Measurements from ENCODE around the gene ZBTB49. TPM values are rescaled to one million over a fixed set of nuclear protein-coding genes. Genes with fewer than 3 reads are reported as not detected.

ZBTB49 gene
- total RNA-seq, 1 experiment from 2014 or later: 5.6 TPM

DNA sequence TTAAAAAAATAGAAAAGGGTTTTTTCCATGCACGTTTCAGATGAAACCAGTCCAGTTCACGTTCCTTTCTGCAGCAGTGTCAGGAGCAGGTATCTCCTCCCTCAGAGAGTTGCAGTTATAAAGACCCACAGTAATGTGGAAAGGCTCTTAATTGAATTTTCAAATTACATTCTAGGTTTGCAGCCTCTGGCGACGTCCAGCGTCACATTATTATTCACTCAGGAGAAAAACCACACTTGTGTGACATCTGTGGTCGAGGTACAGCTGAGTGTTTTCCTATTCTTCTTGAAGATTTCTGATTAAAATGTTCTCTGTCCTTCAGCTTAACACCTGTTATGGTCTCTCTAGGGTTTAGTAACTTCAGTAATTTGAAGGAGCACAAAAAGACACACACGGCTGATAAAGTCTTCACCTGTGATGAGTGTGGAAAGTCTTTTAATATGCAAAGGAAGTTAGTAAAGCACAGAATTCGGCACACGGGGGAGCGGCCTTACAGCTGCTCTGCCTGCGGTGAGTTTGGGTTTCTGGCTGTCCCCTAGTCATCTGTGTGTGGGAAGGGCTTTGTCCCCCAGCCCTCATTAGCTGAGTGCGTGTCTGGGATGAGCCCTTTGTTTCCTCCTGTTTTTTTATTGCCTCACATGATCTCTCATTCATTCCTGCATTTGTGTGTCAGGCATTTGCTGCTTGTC lies 25.6 kb downstream of the ZBTB49 start:
- no peak for TF ChIP-seq NR2C2 (CRISPR knock-in tag; IDR thresholded peaks at IDR 0.05)
- TF ChIP-seq TEAD4 (CRISPR knock-in tag; IDR thresholded peaks at IDR 0.05): no peak
- no peak for TF ChIP-seq CBFB (CRISPR knock-in tag; IDR thresholded peaks at IDR 0.05; ENCODE audit: low read depth)
- TF ChIP-seq IRF2 (CRISPR knock-in tag; IDR thresholded peaks at IDR 0.05; ENCODE audit: borderline replicate concordance, low read depth): no peak
- TF ChIP-seq NR1H2 (CRISPR knock-in tag; IDR thresholded peaks at IDR 0.05): no peak
- no peak for TF ChIP-seq ZNF423 (CRISPR knock-in tag; IDR thresholded peaks at IDR 0.05)
- no peak for TF ChIP-seq KAT7 (CRISPR knock-in tag; IDR thresholded peaks at IDR 0.05; ENCODE audit: borderline replicate concordance)
- no peak for TF ChIP-seq CREM (CRISPR knock-in tag; IDR thresholded peaks at IDR 0.05)
- no peak for TF ChIP-seq ETV6 (CRISPR knock-in tag; IDR thresholded peaks at IDR 0.05)
- no peak for TF ChIP-seq ZNF219 (CRISPR knock-in tag; IDR thresholded peaks at IDR 0.05; ENCODE audit: borderline replicate concordance)
- Mint-ChIP-seq H3K36me3 (peaks cover 10% of the 10 kb centered on the region), H3K4me1 (peaks cover 12% of the 10 kb centered on the region), H3K27me3 (ENCODE audit: low read depth) (no peaks in the 10 kb centered on the region), H3K9me3 (no peaks in the 10 kb centered on the region), H3K27ac (peak overlapping the region; percentile 32; the same call in 1 of the 2 replicates), H3K4me3 (no peak overlapping the region)
- ChIA-PET POLR2A (no interaction called here), CTCF (interaction anchor here (3.5 kb wide), 1 partner anchor 12 kb away, joined by 14 read pairs; no protein-coding TSS in a partner anchor)
- no peak; the same call in 1 of the 2 replicates for ATAC-seq
- DNase-seq (ENCODE audit: low spot score): no peak

DNA sequence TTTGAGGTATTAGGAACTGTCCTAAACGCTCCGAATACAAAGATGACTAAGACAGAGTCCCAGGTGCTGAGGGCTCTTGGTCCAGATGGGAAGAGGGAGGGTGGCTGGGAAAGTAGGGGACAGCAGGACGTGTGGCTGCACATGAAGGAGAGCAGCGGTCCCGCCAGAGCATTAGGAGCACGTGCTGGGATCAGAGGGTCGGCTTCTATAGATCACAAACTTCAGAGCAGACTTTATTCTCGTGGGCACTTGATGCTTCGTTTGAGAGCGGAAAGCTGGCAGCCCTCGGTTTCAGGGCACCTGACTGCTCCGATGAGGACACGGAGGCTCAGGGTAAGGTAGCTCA lies 26.1 kb downstream of the ZBTB49 start:
- ChIA-PET POLR2A (no interaction called here), CTCF (interaction anchor here (3.5 kb wide), 1 partner anchor 12 kb away, joined by 14 read pairs; no protein-coding TSS in a partner anchor)
- H3K9me3 Mint-ChIP-seq: no peaks in the 10 kb centered on the region
- H3K4me1 Mint-ChIP-seq: peaks cover 12% of the 10 kb centered on the region
- H3K27ac Mint-ChIP-seq: peak overlapping the region; percentile 32
- no peak for DNase-seq (ENCODE audit: low spot score)
- H3K4me3 Mint-ChIP-seq: no peak overlapping the region
- H3K27me3 Mint-ChIP-seq (ENCODE audit: low read depth): no peaks in the 10 kb centered on the region
- no peak for TF ChIP-seq CREM (CRISPR knock-in tag; IDR thresholded peaks at IDR 0.05)
- TF ChIP-seq NFYB (CRISPR knock-in tag; conservative IDR thresholded peaks at IDR 0.05; ENCODE audit: low read depth): no peak
- TF ChIP-seq STAT6 (CRISPR knock-in tag; conservative IDR thresholded peaks at IDR 0.05; ENCODE audit: low read depth): no peak
- no peak for TF ChIP-seq SOX15 (CRISPR knock-in tag; IDR thresholded peaks at IDR 0.05)
- TF ChIP-seq, protein P1, sequence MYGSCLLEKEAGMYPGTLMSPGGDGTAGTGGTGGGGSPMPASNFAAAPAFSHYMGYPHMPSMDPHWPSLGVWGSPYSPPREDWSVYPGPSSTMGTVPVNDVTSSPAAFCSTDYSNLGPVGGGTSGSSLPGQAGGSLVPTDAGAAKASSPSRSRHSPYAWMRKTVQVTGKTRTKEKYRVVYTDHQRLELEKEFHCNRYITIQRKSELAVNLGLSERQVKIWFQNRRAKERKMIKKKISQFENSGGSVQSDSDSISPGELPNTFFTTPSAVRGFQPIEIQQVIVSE (CRISPR knock-in tag; IDR thresholded peaks at IDR 0.05; ENCODE audit: borderline replicate concordance): no peak
- no peak for TF ChIP-seq RORB (CRISPR knock-in tag; IDR thresholded peaks at IDR 0.05)
- TF ChIP-seq ERG (CRISPR knock-in tag; IDR thresholded peaks at IDR 0.05): no peak
- TF ChIP-seq, protein P2, sequence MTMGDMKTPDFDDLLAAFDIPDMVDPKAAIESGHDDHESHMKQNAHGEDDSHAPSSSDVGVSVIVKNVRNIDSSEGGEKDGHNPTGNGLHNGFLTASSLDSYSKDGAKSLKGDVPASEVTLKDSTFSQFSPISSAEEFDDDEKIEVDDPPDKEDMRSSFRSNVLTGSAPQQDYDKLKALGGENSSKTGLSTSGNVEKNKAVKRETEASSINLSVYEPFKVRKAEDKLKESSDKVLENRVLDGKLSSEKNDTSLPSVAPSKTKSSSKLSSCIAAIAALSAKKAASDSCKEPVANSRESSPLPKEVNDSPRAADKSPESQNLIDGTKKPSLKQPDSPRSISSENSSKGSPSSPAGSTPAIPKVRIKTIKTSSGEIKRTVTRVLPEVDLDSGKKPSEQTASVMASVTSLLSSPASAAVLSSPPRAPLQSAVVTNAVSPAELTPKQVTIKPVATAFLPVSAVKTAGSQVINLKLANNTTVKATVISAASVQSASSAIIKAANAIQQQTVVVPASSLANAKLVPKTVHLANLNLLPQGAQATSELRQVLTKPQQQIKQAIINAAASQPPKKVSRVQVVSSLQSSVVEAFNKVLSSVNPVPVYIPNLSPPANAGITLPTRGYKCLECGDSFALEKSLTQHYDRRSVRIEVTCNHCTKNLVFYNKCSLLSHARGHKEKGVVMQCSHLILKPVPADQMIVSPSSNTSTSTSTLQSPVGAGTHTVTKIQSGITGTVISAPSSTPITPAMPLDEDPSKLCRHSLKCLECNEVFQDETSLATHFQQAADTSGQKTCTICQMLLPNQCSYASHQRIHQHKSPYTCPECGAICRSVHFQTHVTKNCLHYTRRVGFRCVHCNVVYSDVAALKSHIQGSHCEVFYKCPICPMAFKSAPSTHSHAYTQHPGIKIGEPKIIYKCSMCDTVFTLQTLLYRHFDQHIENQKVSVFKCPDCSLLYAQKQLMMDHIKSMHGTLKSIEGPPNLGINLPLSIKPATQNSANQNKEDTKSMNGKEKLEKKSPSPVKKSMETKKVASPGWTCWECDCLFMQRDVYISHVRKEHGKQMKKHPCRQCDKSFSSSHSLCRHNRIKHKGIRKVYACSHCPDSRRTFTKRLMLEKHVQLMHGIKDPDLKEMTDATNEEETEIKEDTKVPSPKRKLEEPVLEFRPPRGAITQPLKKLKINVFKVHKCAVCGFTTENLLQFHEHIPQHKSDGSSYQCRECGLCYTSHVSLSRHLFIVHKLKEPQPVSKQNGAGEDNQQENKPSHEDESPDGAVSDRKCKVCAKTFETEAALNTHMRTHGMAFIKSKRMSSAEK (CRISPR knock-in tag; IDR thresholded peaks at IDR 0.05; ENCODE audit: borderline replicate concordance): no peak
- TF ChIP-seq FOXK1 (CRISPR knock-in tag; IDR thresholded peaks at IDR 0.05): no peak
- TF ChIP-seq ETV6 (CRISPR knock-in tag; IDR thresholded peaks at IDR 0.05): no peak
- TF ChIP-seq ESRRA (CRISPR knock-in tag; IDR thresholded peaks at IDR 0.05; ENCODE audit: borderline replicate concordance): no peak
- no peak for TF ChIP-seq OVOL2 (CRISPR knock-in tag; IDR thresholded peaks at IDR 0.05; ENCODE audit: borderline replicate concordance)
- TF ChIP-seq ZNF219 (CRISPR knock-in tag; IDR thresholded peaks at IDR 0.05; ENCODE audit: borderline replicate concordance): no peak
- TF ChIP-seq, protein P3, sequence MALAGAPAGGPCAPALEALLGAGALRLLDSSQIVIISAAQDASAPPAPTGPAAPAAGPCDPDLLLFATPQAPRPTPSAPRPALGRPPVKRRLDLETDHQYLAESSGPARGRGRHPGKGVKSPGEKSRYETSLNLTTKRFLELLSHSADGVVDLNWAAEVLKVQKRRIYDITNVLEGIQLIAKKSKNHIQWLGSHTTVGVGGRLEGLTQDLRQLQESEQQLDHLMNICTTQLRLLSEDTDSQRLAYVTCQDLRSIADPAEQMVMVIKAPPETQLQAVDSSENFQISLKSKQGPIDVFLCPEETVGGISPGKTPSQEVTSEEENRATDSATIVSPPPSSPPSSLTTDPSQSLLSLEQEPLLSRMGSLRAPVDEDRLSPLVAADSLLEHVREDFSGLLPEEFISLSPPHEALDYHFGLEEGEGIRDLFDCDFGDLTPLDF (CRISPR knock-in tag; IDR thresholded peaks at IDR 0.05): no peak
- TF ChIP-seq KAT7 (CRISPR knock-in tag; IDR thresholded peaks at IDR 0.05; ENCODE audit: borderline replicate concordance): no peak
- no peak for TF ChIP-seq USF1 (CRISPR knock-in tag; IDR thresholded peaks at IDR 0.05)
- no peak for TF ChIP-seq PRRX2 (CRISPR knock-in tag; IDR thresholded peaks at IDR 0.05)
- H3K36me3 Mint-ChIP-seq: peaks cover 10% of the 10 kb centered on the region
- ATAC-seq: no peak; the same call in 1 of the 2 replicates
